HG02798 (cell line): ENCODE results near the gene MRPS6.

ENCODE experiments used
- ATAC-seq: cut with Tn5 transposase; IDR thresholded peaks from one replicate; pipeline ENCODE4 v1.9.1; 2021; ENCODE audit warnings: mild to moderate bottlenecking; ENCODE audit not compliant: unreplicated experiment, poor library complexity

MRPS6 gene

GRCh38 chr21:34073032-34073748 lies at the start of gene MRPS6, which contains the start of gene SLC5A3:
Gene MRPS6, plus strand, starts transcription at chr21:34073578. Its CDS starts 123 bp downstream, at chr21:34073701.
Gene SLC5A3, plus strand, starts transcription at chr21:34073578. Its CDS starts 21,621 bp downstream, at chr21:34095199.
- peak; percentile 81 for ATAC-seq

GRCh38 chr21:34023691-34024373 lies 49.5 kb upstream of the MRPS6 start:
- ATAC-seq = no peak

GRCh38 chr21:34024374-34024693 lies 49.0 kb upstream of the MRPS6 start:
- no peak for ATAC-seq

- no peak for ATAC-seq
Measured at GRCh38 chr21:34027721-34028461, 45.5 kb upstream of the MRPS6 start.

GRCh38 chr21:34029743-34030528 lies 43.4 kb upstream of the MRPS6 start:
- peak; percentile 97 for ATAC-seq

GRCh38 chr21:34031835-34032370 lies 41.5 kb upstream of the MRPS6 start:
- ATAC-seq = no peak

- ATAC-seq = no peak
Measured at GRCh38 chr21:34034369-34035014, 38.9 kb upstream of the MRPS6 start.

GRCh38 chr21:34035619-34036354 lies 37.6 kb upstream of the MRPS6 start:
- ATAC-seq = no peak

GRCh38 chr21:34037009-34037795 lies 36.2 kb upstream of the MRPS6 start:
- ATAC-seq = no peak

GRCh38 chr21:34039678-34040382 lies 33.5 kb upstream of the MRPS6 start:
- no peak for ATAC-seq

GRCh38 chr21:34042735-34043134 lies 30.6 kb upstream of the MRPS6 start:
- ATAC-seq = no peak

GRCh38 chr21:34043333-34043732 lies 30.0 kb upstream of the MRPS6 start:
- no peak for ATAC-seq

GRCh38 chr21:34046917-34047316 lies 26.5 kb upstream of the MRPS6 start:
- ATAC-seq = peak; percentile 54

- ATAC-seq = no peak
Measured at GRCh38 chr21:34047835-34048234, 25.5 kb upstream of the MRPS6 start.

- no peak for ATAC-seq
Measured at GRCh38 chr21:34052171-34052570, 21.2 kb upstream of the MRPS6 start.

GRCh38 chr21:34054259-34054658 lies 19.1 kb upstream of the MRPS6 start:
- no peak for ATAC-seq

- ATAC-seq = no peak
Measured at GRCh38 chr21:34055615-34056014, 17.8 kb upstream of the MRPS6 start.

GRCh38 chr21:34061983-34062382 lies 11.4 kb upstream of the MRPS6 start:
- peak; percentile 48 for ATAC-seq
